HG03432 (cell line): ENCODE results near the gene SLC29A4.
A peak's percentile ranks its signal among the peaks of the same experiment; 100 is the strongest.
"Not testable (repeated sequence)": the region's sequence is repeated elsewhere in the genome, so short reads cannot be mapped to it uniquely, and the experiment has no call there.

Experiments used
- ATAC-seq: cut with Tn5 transposase; IDR thresholded peaks from one replicate; pipeline ENCODE4 v1.9.1; 2021; ENCODE audit warnings: mild to moderate bottlenecking, moderate library complexity; ENCODE audit not compliant: unreplicated experiment

SLC29A4 gene

DNA sequence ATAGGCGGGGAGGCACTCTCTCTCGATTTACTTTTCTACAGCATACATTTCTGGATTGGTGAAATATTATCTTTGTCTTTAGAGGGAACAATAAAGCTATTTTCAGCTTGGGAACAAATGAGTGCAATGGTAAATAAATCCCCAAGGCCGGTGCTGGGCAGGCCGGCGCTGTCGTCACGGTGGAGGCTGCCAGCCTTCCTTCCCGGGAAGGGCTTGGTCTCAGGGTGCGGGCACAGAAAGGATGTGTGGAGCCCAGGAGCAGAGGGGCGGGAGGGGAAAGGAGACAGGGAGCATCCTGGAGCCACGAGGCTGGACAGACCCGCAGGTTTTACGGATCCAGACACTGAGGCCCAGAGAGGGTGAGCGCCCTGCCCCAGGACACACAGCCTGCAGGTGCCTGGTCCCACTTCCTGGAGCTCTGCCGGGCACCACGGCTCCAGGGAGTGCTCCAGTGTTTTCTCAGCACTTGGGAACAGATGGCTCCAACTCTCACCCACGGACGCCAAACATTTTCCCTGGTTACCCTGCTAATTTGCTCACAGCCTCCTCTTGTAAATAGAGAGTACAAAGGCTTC, 8.8 kb upstream of the SLC29A4 start:
- not testable (repeated sequence) for ATAC-seq

DNA sequence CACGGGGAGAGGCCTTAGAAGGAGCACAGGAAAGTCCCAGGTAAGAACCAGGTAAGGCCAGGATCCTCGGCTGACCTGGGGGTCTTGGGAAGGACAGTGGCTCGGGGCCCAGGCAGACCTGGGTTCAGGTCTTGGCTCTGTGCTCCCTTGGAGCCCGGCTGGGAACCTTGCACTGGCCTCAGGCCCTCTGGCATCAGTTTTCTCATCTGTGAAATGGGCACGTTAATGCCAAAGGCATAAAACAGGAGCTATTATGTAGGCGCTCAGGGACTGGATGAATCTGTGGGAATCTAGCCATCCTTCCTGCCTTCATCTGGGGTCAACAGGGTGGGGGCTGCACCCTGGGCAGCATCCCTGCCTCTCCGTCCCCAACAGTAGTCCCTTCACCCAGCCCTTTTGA, 8.3 kb upstream of the SLC29A4 start:
- ATAC-seq: no peak

DNA sequence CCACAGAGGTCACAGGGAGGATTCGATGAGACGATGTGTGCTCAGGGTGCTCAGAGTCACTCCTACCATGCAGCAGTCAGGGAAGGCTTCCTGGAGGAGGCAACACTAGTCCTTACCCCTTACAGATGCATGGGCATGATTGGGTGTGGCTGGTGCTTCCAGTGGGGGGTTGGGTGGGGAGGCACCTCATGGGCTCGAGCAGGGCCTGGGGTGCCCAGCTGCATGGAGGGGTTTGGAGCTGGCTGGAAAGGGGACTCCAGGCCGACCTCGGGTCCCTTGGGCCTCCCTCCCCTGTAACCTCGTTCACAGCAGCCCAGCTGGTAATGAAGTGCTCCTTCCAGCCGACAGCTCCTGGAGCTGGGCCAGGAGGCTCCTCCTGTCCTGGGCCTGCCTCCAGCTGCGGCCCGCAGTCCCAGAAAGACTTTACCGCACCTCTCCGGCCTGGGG, 7.7 kb upstream of the SLC29A4 start:
- ATAC-seq: not testable (repeated sequence)

DNA sequence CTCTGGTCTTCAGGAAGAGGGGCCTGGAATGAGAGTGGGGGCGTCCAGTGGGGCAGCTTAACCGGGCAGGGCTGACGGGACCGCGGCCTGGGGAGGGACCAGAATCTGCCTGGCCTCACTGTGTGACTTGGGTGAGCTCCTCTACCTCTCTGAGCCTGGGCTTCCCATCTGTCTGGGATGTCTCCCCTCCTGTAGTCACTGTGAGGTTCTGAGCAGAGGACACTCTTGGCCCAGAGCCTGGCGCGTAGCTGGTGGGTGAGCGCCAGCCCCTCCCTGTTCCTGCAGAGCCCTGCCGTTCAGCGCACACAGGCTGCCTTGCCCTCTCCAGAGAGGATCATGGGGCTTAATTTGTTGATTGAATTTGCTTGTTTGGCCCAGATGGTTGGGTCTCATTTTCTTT, 7.2 kb upstream of the SLC29A4 start:
- not testable (repeated sequence) for ATAC-seq

DNA sequence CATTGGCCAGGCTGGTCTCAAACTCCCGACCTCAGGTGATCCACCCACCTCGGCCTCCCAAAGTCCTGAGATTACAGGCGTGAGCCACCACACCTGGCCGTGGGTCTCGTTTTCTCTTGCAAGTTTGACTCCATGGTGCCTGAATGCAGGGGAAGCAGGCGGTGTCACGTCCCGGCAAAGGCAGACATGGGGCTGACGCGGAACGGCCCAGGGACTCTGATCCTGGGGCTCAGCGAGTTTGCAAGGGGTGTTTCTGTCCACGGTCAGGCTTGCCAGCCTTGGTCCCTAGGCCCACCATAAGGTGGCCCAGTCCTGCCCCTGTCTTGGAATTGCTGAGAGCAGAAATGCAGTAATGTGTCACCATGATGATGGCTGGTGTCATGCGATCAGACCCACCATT, 6.6 kb upstream of the SLC29A4 start:
- ATAC-seq: not testable (repeated sequence)

DNA sequence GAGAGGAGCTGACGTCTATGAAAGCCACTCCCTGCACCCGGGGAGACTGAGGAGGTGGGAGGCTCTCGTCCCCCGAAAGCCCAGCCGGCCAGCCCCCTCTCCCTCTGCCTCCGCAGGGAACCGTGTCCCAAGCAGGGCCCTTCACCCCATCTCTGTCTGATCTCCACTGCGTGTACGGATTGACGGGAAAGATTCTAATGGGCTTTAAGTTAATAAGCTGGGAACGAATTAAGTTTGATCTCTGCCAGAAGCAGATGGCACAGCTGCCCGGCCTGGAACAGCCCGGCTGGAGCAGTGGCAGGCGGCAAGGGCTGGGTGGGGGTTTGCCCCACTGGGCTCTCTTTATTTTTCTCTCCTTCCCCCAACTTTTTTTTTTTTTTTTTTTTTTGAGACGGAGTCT, 6.1 kb upstream of the SLC29A4 start:
- no peak for ATAC-seq

DNA sequence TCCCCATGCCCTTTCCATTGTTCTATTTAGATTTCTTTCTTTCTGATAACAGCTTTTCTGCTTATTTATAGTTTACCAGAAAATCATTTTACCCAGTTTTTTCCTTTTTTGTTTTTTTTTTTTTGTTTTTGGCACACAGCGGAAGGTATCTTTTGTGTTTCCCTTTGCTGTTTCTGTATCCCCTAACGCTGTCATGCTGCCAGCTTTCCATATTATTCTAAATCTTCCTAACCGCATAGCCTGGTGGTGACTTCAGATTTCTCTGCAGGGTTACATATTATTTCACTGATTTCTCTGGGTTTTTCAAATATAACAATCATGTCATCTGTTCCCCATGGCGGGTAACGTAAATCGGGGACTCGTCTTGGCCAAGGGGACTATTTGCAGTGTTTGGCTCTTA, 4.0 kb upstream of the SLC29A4 start:
- ATAC-seq: no peak

DNA sequence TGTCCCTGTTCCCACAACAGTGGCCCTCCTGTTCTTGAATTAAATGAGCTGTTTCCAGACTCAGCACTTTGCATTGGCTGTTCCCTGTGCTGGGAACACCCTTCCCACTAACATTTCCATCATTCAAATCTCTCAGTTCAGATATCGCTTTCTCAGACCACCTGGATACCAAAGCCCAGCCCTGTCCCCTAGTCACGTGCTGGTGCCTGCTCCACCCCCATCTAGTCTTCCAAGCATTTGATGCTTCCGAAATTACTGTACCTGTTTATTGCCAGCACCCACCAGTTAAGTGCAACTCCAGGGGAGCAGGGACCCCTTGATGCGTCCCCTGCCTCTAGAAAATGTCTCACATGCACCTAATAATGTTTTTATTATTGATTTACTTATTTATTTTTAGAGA, 3.0 kb upstream of the SLC29A4 start:
- no peak for ATAC-seq

DNA sequence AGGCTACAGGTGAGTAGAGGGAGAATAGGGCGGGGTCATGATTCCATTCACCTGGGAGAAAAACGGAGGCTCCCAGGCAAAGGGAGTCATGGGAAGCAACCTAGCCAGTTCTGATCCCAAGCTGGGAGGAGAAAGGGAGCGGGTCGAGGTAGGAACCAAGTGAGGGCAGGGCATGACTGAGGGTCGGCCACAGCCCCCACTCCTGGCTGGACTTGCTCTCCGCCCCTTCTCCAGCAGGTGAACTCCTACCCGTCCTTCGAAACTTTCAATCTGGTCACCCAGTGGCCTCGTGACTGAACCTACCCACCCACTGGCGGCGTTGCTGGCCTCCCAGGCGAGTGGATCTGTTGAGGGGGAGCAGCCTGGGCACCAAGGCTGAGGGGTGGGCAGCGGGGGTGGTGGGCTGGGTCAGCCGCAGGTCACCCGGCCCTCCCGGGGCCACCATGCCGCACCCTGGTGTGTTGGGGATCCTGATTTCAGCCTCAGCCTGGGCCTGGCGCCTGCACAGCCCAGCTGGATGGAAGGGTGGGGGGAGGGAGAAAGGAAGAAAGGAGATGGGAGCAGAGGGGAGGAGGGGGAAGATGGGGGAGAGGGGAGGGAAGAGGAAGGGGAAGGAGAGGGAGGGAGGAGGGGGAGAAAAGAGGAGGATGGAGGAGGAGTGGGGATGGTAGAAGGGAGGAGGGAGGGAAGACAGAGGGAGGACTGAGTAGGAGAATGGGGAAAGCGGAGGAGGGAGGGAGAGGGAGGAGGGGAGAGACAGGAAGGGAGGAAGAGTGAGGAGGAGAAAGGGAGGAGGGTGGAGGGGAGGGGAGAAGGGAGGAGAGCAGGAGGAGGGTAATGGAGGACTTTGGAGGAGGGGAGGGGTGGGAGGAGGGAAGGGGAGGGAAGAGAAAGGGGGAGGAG, 894 bp upstream of the SLC29A4 start:
- ATAC-seq: not testable (repeated sequence)

DNA sequence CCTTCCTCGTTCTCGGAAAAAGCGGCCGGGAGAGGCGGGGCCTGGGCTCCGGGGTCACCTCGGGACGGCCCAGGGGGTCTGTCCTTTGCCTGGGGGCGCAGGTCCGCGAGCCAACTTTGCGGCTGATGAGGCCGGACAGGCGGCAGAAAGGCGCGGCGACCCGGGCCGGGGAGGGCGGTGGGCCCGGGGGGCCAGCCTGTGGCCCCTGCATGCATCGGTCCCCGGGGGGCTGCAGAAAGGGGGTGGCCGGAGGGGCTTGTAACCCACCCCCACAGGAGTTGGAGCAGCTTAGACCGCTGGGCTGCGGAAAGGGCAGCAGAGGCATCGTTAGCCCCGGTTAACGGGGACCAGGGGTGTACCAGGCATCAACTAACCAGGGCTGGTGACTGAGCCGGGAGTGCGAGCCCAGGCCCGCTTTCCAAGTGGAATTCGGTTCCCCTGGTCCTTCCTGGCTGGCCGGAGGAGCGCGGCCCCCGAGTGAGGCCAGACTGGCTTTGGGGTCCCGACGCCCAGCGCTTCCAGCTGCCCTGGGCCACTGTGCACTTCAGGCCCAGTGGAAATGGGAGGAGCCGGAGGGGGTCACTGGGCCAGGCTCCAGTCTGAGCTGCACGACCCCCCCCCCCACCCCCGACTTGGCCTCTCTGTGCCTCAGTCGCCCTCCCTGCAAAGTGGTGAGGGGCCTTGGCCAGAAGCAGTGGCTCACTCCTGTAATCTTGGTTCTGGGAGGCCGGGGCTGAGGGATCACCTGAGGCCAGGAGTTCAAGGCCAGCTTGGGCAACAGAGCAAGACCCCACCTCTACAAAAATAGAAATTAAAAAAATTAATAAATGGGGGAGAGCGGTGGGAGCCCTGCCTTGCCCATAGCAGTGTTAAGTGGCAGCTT, 919 bp downstream of the SLC29A4 start:
- no peak for ATAC-seq

DNA sequence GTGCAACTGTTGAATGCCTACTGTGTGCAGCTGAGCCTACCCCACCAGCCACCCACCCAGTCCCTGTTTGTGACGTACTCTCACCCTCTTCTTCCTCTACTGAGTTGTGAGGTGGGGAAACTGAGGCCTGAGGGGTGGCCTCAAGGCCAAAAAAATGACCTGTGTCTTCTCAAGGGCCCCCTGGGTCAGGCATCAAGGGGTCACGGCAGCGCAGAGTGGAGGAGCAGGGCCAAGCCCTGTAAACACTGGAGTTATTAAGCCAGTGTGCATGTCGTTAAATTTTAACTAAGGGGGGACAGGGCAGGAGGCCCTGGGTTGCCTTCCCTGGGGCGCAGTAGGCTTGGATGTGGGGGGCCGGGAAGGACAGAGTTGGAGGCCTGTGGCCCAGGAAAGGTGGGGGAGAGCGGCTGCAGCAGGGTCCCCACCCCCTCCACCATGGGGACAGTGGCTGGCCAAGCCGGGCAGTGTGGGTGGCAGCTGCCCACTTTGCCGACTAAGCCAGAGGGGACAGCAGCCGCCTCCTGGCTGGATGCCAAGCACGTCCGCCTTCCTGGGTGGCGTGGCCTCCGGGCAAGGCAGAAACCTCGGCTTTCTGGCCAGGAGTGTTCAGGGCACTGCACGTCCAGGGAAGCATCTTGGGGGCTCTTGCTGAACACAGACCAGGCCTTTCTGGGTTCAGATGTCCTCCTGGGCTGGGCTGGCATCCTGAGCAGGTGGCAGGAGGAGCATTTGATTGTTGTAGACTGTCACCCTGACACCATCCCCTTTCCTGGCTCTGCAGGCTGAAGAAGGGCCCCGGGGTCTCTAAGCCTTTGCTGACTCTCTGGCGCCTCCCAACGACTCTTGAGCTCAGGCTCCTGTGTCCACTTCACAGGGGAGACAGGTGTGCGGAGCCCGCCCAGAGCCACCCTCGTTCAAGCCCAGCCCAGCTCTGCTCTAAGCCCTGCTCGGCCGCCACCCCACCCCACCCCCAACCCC, 1.9 kb downstream of the SLC29A4 start:
- peak; percentile 43 for ATAC-seq

DNA sequence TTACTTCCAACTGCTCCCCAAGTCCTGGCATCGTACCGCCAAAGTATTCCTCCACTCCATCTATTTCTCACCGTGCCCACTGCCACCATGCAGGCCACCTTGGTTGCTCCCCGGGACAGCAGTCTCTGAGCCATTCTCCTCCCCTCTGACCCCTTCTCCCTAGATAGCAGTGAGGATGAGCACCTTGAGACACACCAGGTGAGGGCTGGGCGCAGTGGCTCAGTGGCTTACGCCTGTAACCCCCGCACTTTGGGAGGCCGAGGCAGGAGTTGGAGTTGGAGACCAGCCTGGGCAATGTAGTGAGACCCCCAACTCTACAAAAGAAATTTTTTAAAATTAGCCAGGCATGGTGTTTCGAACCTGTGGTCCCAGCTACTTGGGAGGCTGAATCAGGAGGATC, 4.2 kb downstream of the SLC29A4 start:
- no peak for ATAC-seq

DNA sequence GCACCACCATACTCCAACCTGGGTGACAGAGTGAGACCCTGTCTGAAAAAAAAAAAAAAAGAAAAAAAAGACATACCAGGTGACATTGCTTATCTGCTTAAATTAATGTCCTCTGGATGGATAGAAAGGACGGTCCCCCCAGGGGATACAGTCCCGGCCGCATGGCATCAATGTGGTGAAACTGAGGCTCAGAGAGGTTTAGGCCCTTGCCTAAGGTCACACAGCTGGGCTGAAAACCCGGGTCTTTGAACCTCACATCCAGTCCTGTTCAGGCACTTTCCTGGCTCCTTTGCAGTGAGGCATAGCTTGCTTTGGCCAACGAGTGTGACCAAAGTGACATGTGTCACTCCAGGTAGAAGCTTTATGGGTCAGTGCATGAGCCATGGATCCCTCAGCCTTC, 4.6 kb downstream of the SLC29A4 start:
- ATAC-seq: not testable (repeated sequence)

DNA sequence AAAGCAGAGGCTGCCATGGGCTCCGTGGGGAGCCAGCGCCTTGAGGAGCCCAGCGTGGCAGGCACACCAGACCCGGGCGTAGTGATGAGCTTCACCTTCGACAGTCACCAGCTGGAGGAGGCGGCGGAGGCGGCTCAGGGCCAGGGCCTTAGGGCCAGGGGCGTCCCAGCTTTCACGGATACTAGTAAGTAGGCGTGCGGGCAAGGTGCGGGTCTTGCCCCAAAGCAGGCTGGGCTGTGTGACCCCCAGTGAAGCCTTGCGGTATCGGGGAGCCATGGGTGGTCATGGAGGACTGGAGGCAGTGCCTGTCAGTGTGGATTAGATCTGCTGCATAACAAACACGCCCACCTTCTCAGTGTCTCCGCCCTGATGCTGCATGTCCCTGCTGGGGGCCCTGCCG, 5.1 kb downstream of the SLC29A4 start:
- no peak for ATAC-seq

DNA sequence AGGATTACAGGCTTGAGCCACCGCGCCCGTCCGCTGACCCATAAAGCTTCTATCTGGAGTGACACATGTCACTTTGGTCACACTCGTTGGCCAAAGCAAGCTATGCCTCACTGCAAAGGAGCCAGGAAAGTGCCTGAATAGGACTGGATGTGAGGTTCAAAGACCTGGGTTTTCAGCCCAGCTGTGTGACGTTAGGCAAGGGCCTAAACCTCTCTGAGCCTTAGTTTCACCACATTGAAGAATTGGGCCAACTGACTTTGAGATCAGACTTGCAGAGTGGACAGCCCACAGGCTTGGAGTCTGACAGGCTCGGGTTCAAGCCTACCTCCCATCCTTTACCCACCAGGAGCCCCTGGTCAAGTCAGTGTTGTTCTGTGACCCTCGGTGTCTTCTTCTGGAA, 5.8 kb downstream of the SLC29A4 start:
- not testable (repeated sequence) for ATAC-seq

DNA sequence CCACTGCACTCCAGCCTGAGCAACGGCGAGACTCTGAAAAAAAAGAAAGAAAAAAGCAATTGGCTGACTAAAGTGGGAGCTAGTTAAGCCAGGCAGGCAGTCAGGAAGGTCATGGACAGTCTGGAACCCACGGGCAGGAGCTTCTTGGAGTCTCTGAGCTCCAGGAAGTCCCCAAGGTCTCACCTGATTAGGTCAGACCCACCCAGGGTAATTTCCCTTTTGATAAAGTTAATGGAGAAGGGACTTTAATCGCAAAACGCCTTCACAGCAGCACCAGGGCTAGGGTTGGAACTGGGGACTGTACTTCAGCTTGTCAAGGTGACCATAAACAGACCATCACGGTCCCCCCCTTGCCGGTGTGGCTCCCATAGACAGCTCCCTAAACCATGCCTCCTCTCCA, 6.6 kb downstream of the SLC29A4 start:
- ATAC-seq: no peak

DNA sequence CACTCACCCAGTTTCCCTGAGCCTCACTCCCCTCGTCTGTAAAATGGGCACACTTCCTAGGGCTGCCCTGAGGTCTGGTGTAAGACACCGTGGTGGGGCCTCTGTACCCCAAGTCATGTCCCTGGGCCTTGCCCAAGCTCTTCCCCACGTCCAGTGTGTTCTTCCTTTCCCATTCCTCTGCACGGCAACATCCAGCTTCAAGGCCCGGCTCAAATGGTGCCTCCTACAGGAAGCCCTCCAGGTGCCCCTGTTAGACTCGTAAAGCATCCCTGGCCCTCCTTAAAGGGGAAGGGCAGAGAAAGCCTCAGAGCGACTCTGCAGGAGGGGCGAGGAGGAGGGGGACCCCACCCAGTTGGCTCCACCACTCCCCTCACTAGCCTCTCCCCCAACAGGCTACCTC, 8.6 kb downstream of the SLC29A4 start:
- no peak for ATAC-seq

DNA sequence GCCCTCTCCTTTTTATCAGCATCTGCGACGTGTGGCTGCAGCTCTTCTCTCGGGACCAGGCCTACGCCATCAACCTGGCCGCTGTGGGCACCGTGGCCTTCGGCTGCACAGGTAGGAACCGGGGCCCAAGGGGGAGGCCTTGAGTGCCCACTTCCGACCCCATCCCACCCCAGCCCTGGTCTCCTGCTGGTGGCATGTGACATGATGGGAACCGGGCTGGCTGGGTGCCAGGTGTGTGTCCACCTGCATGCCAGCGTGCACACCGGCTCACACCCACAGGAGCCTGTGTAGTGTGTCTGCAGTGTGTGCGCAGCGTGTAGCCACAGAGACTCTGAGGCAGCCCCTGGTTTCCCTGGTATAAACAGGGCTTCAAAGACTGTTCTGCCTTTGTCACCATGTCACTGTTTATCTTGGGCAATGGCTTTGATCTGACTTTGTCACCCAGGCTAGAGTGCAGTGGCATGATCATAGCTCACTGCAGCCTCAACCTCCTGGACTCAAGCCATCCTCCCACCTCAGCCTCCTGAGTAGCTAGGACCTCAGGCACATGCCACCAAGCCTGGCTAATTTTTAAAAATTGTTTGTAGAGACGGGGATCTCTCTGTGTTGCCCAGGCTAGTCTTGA, 9.1 kb downstream of the SLC29A4 start:
- not testable (repeated sequence) for ATAC-seq

DNA sequence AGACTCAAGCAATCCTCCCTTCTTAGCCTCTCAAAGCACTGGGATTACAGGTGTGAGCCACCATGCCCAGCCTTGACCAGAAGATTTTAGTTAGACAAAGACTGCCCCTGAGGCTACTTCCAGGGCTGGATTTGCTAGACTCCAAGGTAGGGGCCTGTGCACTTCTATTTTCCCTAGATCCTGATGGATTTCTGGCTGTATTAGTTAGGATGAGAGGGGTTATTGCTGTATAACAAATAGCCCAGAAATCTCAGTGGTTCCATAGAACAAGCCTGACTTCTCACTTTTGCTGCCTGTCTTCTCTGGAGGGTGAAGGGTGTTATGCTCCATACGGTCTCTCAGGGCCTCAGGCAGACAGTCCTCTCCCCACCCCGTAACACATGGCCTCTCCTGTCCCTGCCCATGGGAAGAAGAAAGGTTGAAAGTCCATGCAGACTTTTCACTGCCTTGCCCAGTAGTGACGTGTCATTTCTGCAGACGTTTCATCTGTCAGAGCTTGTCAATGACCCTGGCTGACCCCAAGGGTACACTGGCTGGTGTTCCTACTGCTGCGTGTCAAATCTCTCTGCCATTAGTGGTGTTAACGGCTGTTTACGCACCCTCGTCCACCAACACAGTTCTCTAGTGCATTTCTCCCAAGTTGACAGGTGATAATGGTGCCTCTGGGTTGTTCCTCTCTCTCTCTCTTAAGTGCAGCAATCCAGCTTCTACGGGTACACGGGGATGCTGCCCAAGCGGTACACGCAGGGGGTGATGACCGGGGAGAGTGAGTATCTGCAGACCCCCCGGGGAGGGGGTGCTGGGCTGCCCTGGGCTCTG, 11.6 kb downstream of the SLC29A4 start:
- ATAC-seq: no peak
